HEK293T (cell line): ENCODE results near the gene PPP1R3E.

ENCODE experiments used
- FOXK2 ChIP-seq: fragments of 450-650 bp; IDR thresholded peaks from 2 replicates; pipeline ENCODE4 v1.6.1; 2016; ENCODE audit warnings: mild to moderate bottlenecking
- SP1 ChIP-seq: fragments of 450-650 bp; IDR thresholded peaks from 2 replicates; pipeline ENCODE4 v1.6.1; 2017

- TF ChIP-seq SP1 = no peak
- TF ChIP-seq FOXK2 = no peak
Observed at GRCh38 chr14:23286020-23286901, 16.4 kb downstream of the PPP1R3E start, which contains the start of gene HOMEZ.
